IMR-90 (cell line): Measurements from ENCODE around the gene POU3F3. TPM values are rescaled to one million over a fixed set of nuclear protein-coding genes. Genes with fewer than 3 reads are reported as not detected.

ENCODE experiments used
- ATAC-seq: fragments of 200-7000 bp; cut with Tn5 transposase; 2 replicates; pipeline ENCODE4 v1.9.1; 2020; ENCODE audit warnings: low read depth, mild to moderate bottlenecking, moderate library complexity
- BruUV-seq: library from RNA; stranded (reverse); fragments of 400-500 nt; replicated peaks from 2 replicates; lab custom pipeline; 2021; lab: Mats Ljungman, UMichigan
- CTCF ChIA-PET: fragments of 300-600 bp; formaldehyde crosslinking; extraction: SDS; loops from one replicate; lab custom pipeline; 2021; ENCODE audit warnings: antibody characterized with exemption; lab: Yijun Ruan, JAX
- POLR2A ChIA-PET: fragments of 300-600 bp; sonication (Branson Sonifier 250); formaldehyde crosslinking; loops from one replicate; lab custom pipeline; 2022; ENCODE audit warnings: antibody characterized with exemption; ENCODE audit not compliant: unreplicated experiment; lab: Charles Lee
- DNase-seq: peaks from one replicate; pipeline ENCODE4 v3.0.0; 2013
- H2AFZ ChIP-seq: replicated peaks from 2 replicates; pipeline ENCODE3; 2013; ENCODE audit warnings: low read length, mild to moderate bottlenecking; ENCODE audit not compliant: poor library complexity
- H2AK5ac ChIP-seq: 2 replicates; pipeline ENCODE4 v1.6.1; 2013; ENCODE audit warnings: low read depth, low read length, inconsistent platforms
- H2AK9ac ChIP-seq: replicated peaks from 2 replicates; pipeline ENCODE3; 2013; ENCODE audit warnings: mild to moderate bottlenecking, low read depth, low read length, moderate library complexity; ENCODE audit not compliant: poor library complexity
- H2BK120ac ChIP-seq: 2 replicates; pipeline ENCODE4 v1.6.1; 2013; ENCODE audit warnings: low read depth, low read length, inconsistent platforms
- H2BK15ac ChIP-seq: 3 replicates; pipeline ENCODE4 v1.6.1; 2013; ENCODE audit warnings: low read depth, low read length, inconsistent platforms
- H2BK20ac ChIP-seq: 2 replicates; pipeline ENCODE4 v1.6.1; 2013; ENCODE audit warnings: low read depth, mild to moderate bottlenecking, inconsistent platforms, low read length, moderate library complexity
- H2BK5ac ChIP-seq: 2 replicates; pipeline ENCODE4 v1.6.1; 2013; ENCODE audit warnings: mild to moderate bottlenecking, low read depth, low read length, inconsistent platforms; ENCODE audit not compliant: poor library complexity, severe bottlenecking
- H3K14ac ChIP-seq: replicated peaks from 2 replicates; pipeline ENCODE4 v1.6.1; 2013; ENCODE audit warnings: low read depth, low read length, inconsistent platforms
- H3K18ac ChIP-seq: 2 replicates; pipeline ENCODE4 v1.6.1; 2013; ENCODE audit warnings: low read depth, low read length, control low read depth
- H3K23ac ChIP-seq: 2 replicates; pipeline ENCODE4 v1.6.1; 2013; ENCODE audit warnings: low read depth, low read length, inconsistent platforms
- H3K27ac ChIP-seq: 2 replicates; pipeline ENCODE4 v1.5.1; 2013; ENCODE audit warnings: mild to moderate bottlenecking, control low read depth, low read length; ENCODE audit not compliant: insufficient read depth
- H3K27me3 ChIP-seq: 2 replicates; pipeline ENCODE4 v1.6.1; 2013; ENCODE audit warnings: low read length; ENCODE audit not compliant: control insufficient read depth, insufficient read depth
- H3K36me3 ChIP-seq: 2 replicates; pipeline ENCODE4 v1.6.1; 2013; ENCODE audit warnings: low read length, mixed read lengths; ENCODE audit not compliant: control insufficient read depth, insufficient read depth
- H3K4ac ChIP-seq: 2 replicates; pipeline ENCODE4 v1.6.1; 2013; ENCODE audit warnings: low read depth, low read length, inconsistent platforms
- H3K4me1 ChIP-seq: 2 replicates; pipeline ENCODE4 v1.6.1; 2013; ENCODE audit warnings: low read length, mixed read lengths; ENCODE audit not compliant: control insufficient read depth, insufficient read depth
- H3K4me2 ChIP-seq: 2 replicates; pipeline ENCODE4 v1.6.1; 2013; ENCODE audit warnings: low read depth, mild to moderate bottlenecking, control low read depth, low read length, moderate library complexity
- H3K4me3 ChIP-seq: 2 replicates; pipeline ENCODE4 v1.5.1; 2013; ENCODE audit warnings: low read depth, mild to moderate bottlenecking, control low read depth, low read length, moderate library complexity; ENCODE audit not compliant: insufficient read depth
- H3K56ac ChIP-seq: 2 replicates; pipeline ENCODE4 v1.6.1; 2013; ENCODE audit warnings: low read length, inconsistent platforms; ENCODE audit not compliant: insufficient read depth; ENCODE audit errors: extremely low read depth
- H3K79me1 ChIP-seq, 2 experiments: 2 replicates each; pipeline ENCODE4 v1.6.1; 2013; ENCODE audit warnings: low read length in 2 of 2, inconsistent platforms in 1 of 2, low read depth in 1 of 2
- H3K9ac ChIP-seq: 2 replicates; pipeline ENCODE4 v1.6.1; 2013; ENCODE audit warnings: low read depth, low read length, control low read depth
- H3K9me1 ChIP-seq: 2 replicates; pipeline ENCODE4 v1.6.1; 2013; ENCODE audit warnings: low read length, inconsistent platforms; ENCODE audit not compliant: insufficient read depth
- H3K9me3 ChIP-seq: 2 replicates; pipeline ENCODE4 v1.6.1; 2013; ENCODE audit warnings: low read length; ENCODE audit not compliant: control insufficient read depth, insufficient read depth
- H4K20me1 ChIP-seq: 2 replicates; pipeline ENCODE4 v1.6.1; 2013; ENCODE audit warnings: low read length, inconsistent platforms; ENCODE audit not compliant: insufficient read depth
- H4K5ac ChIP-seq: 2 replicates; pipeline ENCODE4 v1.6.1; 2013; ENCODE audit warnings: mild to moderate bottlenecking, low read depth, low read length, control low read depth
- H4K8ac ChIP-seq, 2 experiments: 2 replicates each; pipeline ENCODE4 v1.6.1; 2013; ENCODE audit warnings: low read depth in 2 of 2, low read length in 2 of 2, control low read depth in 1 of 2, inconsistent platforms in 1 of 2
- H4K91ac ChIP-seq: 2 replicates; pipeline ENCODE4 v1.6.1; 2013; ENCODE audit warnings: low read depth, low read length, inconsistent platforms; ENCODE audit not compliant: insufficient read depth
- MAZ ChIP-seq: IDR thresholded peaks from 2 replicates; pipeline ENCODE4 v1.6.1; 2012; ENCODE audit warnings: low read depth, mild to moderate bottlenecking, low read length, improper control_type of control experiment, moderate library complexity, borderline replicate concordance
- MXI1 ChIP-seq: IDR thresholded peaks from 2 replicates; pipeline ENCODE4 v1.6.1; 2012; ENCODE audit warnings: low read depth, mild to moderate bottlenecking, low read length, moderate library complexity, borderline replicate concordance
- WGBS, 2 experiments: methylation state at CpG; one replicate each; pipeline versions ENCODE4 v1.1.5 to v1.1.7; 2013; ENCODE audit warnings: missing lambda C conversion rate in 2 of 2; ENCODE audit not compliant: insufficient read length in 1 of 2; ENCODE audit errors: extremely low coverage in 2 of 2; 5-methylcytosine and 5-hydroxymethylcytosine counted together
- dilution Hi-C: fragments of 300-500 bp; cut with HindIII; formaldehyde crosslinking; loops from one replicate; pipeline ENCODE4 v1.14.3; 2018; ENCODE audit warnings: low sequenced_read_pairs; ENCODE audit not compliant: unreplicated experiment
- in situ Hi-C: fragments of 300-500 bp; cut with MboI; formaldehyde crosslinking; loops from 3 replicates; pipeline ENCODE4 v1.14.3; 2019; ENCODE audit warnings: low sequenced_read_pairs, inconsistent platforms, mixed read lengths
- intact Hi-C: fragments of 100-400 bp; cut with micrococcal nuclease; formaldehyde crosslinking; loops from 2 replicates; pipeline ENCODE4 v1.10.0; 2022
- polyA plus RNA-seq, 3 experiments: library from polyadenylated mRNA; depleted of rRNA; stranded (reverse); fragments of >200 nt; gene quantifications; 2 replicates each; pipeline ENCODE4 v1.2.3, GENCODE V29; 2012; ENCODE audit warnings: low replicate concordance in 1 of 3
- total RNA-seq: library from RNA; depleted of rRNA; stranded (reverse); fragments of >200 nt; gene quantifications from 2 replicates; pipeline ENCODE4 v1.2.3, GENCODE V29; 2012

POU3F3 gene
- total and polyA plus RNA-seq, 2 of the 4 experiments (the other 2 are of a cell fraction): not detected

DNA sequence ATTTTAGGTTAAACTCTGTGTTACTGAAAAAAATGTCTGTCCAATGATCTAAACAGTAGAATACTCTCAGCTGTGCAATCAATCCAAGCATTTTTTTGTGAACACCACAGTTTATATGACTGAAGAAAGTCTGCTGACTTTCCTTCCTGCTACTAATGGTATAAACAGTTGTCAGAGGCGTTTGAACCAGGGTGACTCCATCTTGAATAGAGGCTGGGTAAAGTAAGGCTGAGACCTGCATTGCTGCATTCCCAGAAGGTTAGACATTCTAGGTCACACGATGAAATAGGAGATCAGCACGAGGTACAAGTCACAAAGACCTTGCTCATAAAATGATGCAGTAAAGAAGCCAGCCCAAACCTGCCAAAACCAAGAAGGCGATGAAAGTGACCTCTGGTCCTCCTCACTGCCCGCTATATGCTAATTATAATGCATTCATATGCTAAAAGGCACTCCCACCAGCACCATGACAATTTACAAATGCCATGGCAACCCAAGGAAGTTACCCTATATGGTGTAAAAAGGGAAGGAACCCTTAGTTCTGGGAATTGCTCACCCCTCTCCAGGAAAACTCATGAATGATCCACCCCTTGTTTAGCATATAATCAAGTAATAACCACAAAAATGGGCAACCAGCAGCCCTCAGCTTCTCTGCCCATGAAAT is 31.3 kb downstream of the POU3F3 start:
- no peak overlapping the region for H3K4me2 ChIP-seq
- H3K9ac ChIP-seq: no peak overlapping the region
- H2AK5ac ChIP-seq: no peak overlapping the region
- H3K56ac ChIP-seq: no peak overlapping the region
- no peak overlapping the region for H2BK15ac ChIP-seq
- no peak overlapping the region for H2AK9ac ChIP-seq
- H2BK120ac ChIP-seq: no peak overlapping the region
- H4K91ac ChIP-seq: no peak overlapping the region
- H3K14ac ChIP-seq: no peak overlapping the region
- H3K4me1 ChIP-seq: no peaks in the 10 kb centered on the region
- in situ Hi-C loops: loop anchor here (25.0 kb wide), 1 partner anchor 1723 kb away; no protein-coding TSS in a partner anchor
- intact Hi-C loops: no loop called here
- H3K27ac ChIP-seq: no peak overlapping the region
- H3K36me3 ChIP-seq: no peaks in the 10 kb centered on the region
- no peak overlapping the region for H2BK20ac ChIP-seq
- no peak overlapping the region for H3K4me3 ChIP-seq
- no peak overlapping the region for H3K23ac ChIP-seq
- no peak overlapping the region for H4K8ac ChIP-seq
- dilution Hi-C loops: no loop called here
- H3K9me1 ChIP-seq: no peaks in the 10 kb centered on the region
- H3K27me3 ChIP-seq: no peaks in the 10 kb centered on the region
- H3K4ac ChIP-seq: no peak overlapping the region
- CTCF ChIA-PET: no interaction called here
- ATAC-seq: no peak
- no peak overlapping the region for H2AFZ ChIP-seq
- H4K5ac ChIP-seq: no peak overlapping the region
- no peak overlapping the region for H3K18ac ChIP-seq
- no peaks in the 10 kb centered on the region for H3K9me3 ChIP-seq
- H3K79me1 ChIP-seq: no peaks in the 10 kb centered on the region
- DNase-seq: no peak
- BruUV-seq: no TSS peak
- no peak overlapping the region for H2BK5ac ChIP-seq
- POLR2A ChIA-PET: no interaction called here
- WGBS, 2 experiments: 6% methylated on average over 2 of the region's 5 CpGs; no CpG with 5 or more reads in 1 of the 2 experiments
- no peak for TF ChIP-seq MAZ
- no peak for TF ChIP-seq MXI1
- H4K20me1 ChIP-seq: no peaks in the 10 kb centered on the region
